ENCODE results near the gene GRM8.

Gene GRM8

GRCh38 chr7:127189074-127189473, 63.7 kb downstream of the GRM8 start:
- FAIRE-seq (no peak), DNase-seq (ENCODE audit: insufficient read length, low spot score) (no peak)
- no peak for TF ChIP-seq CTCF (IDR thresholded peaks at IDR 0.05; ENCODE audit: insufficient read depth, missing control alignments)

GRCh38 chr7:127187740-127188139, 65.0 kb downstream of the GRM8 start:
- DNase-seq (ENCODE audit: insufficient read length, low spot score) = no peak
- TF ChIP-seq CTCF (IDR thresholded peaks at IDR 0.05; ENCODE audit: insufficient read depth, missing control alignments) = no peak
- FAIRE-seq = no peak

GRCh38 chr7:127186686-127187085, 66.1 kb downstream of the GRM8 start:
- TF ChIP-seq CTCF (IDR thresholded peaks at IDR 0.05; ENCODE audit: insufficient read depth, missing control alignments) = no peak
- DNase-seq (ENCODE audit: insufficient read length, low spot score) (no peak), FAIRE-seq (no peak)

- TF ChIP-seq CTCF (IDR thresholded peaks at IDR 0.05; ENCODE audit: insufficient read depth, missing control alignments) = no peak
- no peak for DNase-seq (ENCODE audit: insufficient read length, low spot score)
- no peak for FAIRE-seq
Measured at GRCh38 chr7:127177156-127177555, 75.6 kb downstream of the GRM8 start.

GRCh38 chr7:127162366-127162765, 90.4 kb downstream of the GRM8 start:
- FAIRE-seq = no peak
- DNase-seq (ENCODE audit: insufficient read length, low spot score) = no peak
- TF ChIP-seq CTCF (IDR thresholded peaks at IDR 0.05; ENCODE audit: insufficient read depth, missing control alignments) = no peak

GRCh38 chr7:127158659-127159058, 94.1 kb downstream of the GRM8 start:
- no peak for DNase-seq (ENCODE audit: insufficient read length, low spot score)
- FAIRE-seq = no peak
- TF ChIP-seq CTCF (IDR thresholded peaks at IDR 0.05; ENCODE audit: insufficient read depth, missing control alignments) = peak; percentile 38

- FAIRE-seq (no peak), DNase-seq (ENCODE audit: insufficient read length, low spot score) (no peak)
- no peak for TF ChIP-seq CTCF (IDR thresholded peaks at IDR 0.05; ENCODE audit: insufficient read depth, missing control alignments)
Measured at GRCh38 chr7:127154958-127155357, 97.8 kb downstream of the GRM8 start.
